Hepatic stellate cell (primary cell): ENCODE measurements around the gene GPT2.

Experiments
- DNase-seq: peaks from one replicate; pipeline ENCODE4 v3.0.0; 2011; ENCODE audit warnings: low spot score

Gene GPT2

GRCh38 chr16:46972429-46973206, 88.5 kb downstream of the GPT2 start:
- DNase-seq = peak; percentile 40

GRCh38 chr16:46973207-46973995, 89.2 kb downstream of the GPT2 start, which contains the start of gene DNAJA2:
Gene DNAJA2, minus strand, starts transcription at chr16:46973674. Its CDS starts 102 bp downstream, at chr16:46973572.
- peak; percentile 91 for DNase-seq

- no peak for DNase-seq
These were observed 89.8 kb downstream of the GPT2 start for GRCh38 chr16:46973996-46974324.

- no peak for DNase-seq
These were observed 90.2 kb downstream of the GPT2 start for GRCh38 chr16:46974352-46974751.

GRCh38 chr16:46975165-46975564, 91.0 kb downstream of the GPT2 start:
- no peak for DNase-seq

GRCh38 chr16:46975908-46976470, 91.8 kb downstream of the GPT2 start:
- DNase-seq = no peak

- DNase-seq = no peak
These were observed 92.4 kb downstream of the GPT2 start for GRCh38 chr16:46976550-46976949.
